Measurements from ENCODE around the gene TRAF3IP1.

GRCh38 chr2:238428866-238429265 lies 108.5 kb downstream of the TRAF3IP1 start:
- no peak for TF ChIP-seq POLR2A (IDR thresholded peaks at IDR 0.05)
- TF ChIP-seq CTCF (IDR thresholded peaks at IDR 0.05), result no peak
